ENCODE results near the gene SLC16A8. TPM values are rescaled to one million over a fixed set of nuclear protein-coding genes. Genes with fewer than 3 reads are reported as not detected.
A peak's percentile ranks its signal among the peaks of the same experiment; 100 is the strongest.

The SLC16A8 gene
- total and polyA plus RNA-seq, 9 of the 15 experiments (the other 6 are each of a cell fraction or from before 2014, with no cell fraction given): not detected

DNA sequence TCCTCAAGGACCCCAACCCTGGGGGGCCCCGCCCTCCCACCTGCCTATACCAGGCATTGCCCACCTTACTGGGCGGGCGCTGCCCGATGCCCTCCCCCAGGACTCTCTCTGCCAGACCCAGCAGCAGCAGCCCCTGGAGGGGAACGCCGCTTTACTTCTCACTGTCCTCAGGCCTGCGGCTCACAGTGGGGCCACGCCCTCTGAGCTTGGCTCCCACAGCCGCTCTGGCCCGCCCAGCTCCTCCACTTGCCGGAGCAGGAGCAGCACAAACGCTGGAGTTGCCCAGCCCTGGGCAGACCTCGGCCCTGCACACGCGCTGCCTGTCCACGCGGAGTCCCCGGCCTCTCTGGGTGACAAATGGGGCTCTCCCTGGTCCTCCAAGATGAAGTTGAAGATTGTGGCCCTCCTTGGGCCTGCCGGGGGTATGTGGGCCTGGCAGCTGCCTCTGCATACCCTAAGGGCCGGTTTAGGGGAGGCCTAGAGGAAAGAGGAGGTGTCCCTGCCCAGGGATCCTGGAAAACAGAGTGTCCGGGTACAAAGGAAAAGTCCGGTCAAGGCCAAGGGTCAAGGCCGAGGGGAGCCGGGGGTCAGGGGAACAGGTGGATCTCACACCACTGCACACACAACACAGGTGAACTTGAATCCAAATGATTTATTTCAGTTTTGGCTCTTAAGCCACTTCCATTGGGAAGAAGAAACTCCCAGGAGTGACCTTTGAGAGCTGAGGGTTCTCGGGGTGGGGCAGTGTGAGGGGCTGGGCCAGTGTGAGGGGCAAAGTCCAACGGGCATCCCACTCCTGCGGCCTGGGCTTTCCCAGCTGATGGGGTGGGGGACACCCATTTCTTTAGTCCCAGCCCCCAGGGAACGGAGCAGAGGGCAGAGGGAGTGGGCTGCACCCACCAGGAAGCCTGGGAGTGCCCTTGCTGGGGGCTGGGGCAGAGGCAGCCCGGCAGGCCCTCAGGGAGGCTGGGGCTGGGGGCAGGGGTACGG lies 27.2 kb upstream of the SLC16A8 start:
- BruUV-seq (replicated peaks): no TSS peak
- intact Hi-C loops (cut with micrococcal nuclease): loop anchor here (10.0 kb wide), 1 partner anchor 94 kb away; the partner anchor contains the start of gene MAFF
- no peak overlapping the region for H3K27ac ChIP-seq (ENCODE audit: extremely low read depth, low read depth, low read length)
- 50% methylated on average over 16 of the region's 30 CpGs for WGBS (ENCODE audit: insufficient coverage, low coverage, missing lambda C conversion rate)
- no peak overlapping the region for H2AFZ ChIP-seq (ENCODE audit: low read depth, low read length)
- no peaks in the 10 kb centered on the region for H3K9me1 ChIP-seq (ENCODE audit: control insufficient read depth, insufficient read depth, low read length)
- in situ Hi-C loops (cut with MboI): no loop called here
- H3K9ac ChIP-seq (ENCODE audit: insufficient read depth in 1 of 2, low read depth in 2 of 2, low read length in 2 of 2): peak overlapping the region in 1 of 2 experiments; percentile 43; a peak in 1 of 4 replicates
- H4K20me1 ChIP-seq (replicated peaks; ENCODE audit: control insufficient read depth, insufficient read depth, low read length): no peaks in the 10 kb centered on the region
- H3K9me3 ChIP-seq (replicated peaks; ENCODE audit: control insufficient read depth, insufficient read depth, low read depth, low read length): no peaks in the 10 kb centered on the region
- TF ChIP-seq, protein P1, sequence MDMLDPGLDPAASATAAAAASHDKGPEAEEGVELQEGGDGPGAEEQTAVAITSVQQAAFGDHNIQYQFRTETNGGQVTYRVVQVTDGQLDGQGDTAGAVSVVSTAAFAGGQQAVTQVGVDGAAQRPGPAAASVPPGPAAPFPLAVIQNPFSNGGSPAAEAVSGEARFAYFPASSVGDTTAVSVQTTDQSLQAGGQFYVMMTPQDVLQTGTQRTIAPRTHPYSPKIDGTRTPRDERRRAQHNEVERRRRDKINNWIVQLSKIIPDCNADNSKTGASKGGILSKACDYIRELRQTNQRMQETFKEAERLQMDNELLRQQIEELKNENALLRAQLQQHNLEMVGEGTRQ (CRISPR knock-in tag; IDR thresholded peaks at IDR 0.05): no peak
- TF ChIP-seq ZNF217 (CRISPR knock-in tag; IDR thresholded peaks at IDR 0.05) (no peak), RCOR1 (IDR thresholded peaks at IDR 0.05; ENCODE audit: borderline replicate concordance in 1 of 2, low read depth in 2 of 2, low read length in 2 of 2) (no peak), POLR2G (IDR thresholded peaks at IDR 0.05; ENCODE audit: low read depth, low read length) (0 out of 2 replicates have a peak, but pooled peaks have one; percentile 11), NRF1 (conservative IDR thresholded peaks at IDR 0.05 in 1 of 2, IDR thresholded peaks at IDR 0.05 in 1 of 2) (peak; percentile 16 to 30; a peak in 2 of 4 replicates)
- H3K4me1 ChIP-seq (replicated peaks in 1 of 2; ENCODE audit: control insufficient read depth in 2 of 2, insufficient read depth in 2 of 2, low read length in 2 of 2): peaks cover 0 to 42% of the 10 kb centered on the region in 2 experiments; a peak in 2 of 5 replicates
- CTCF ChIA-PET (ENCODE audit: low intra/inter-chr PET ratio): no interaction called here
- POLR2A ChIA-PET: interaction anchor here (0.6 to 1.0 kb wide), 3 partner anchors 112 to 782 kb away, joined by 3 to 4 read pairs (median 3); no protein-coding TSS in a partner anchor
- no peaks in the 10 kb centered on the region for H3K79me2 ChIP-seq (ENCODE audit: control insufficient read depth, insufficient read depth, low read length)
- FAIRE-seq (no peak), DNase-seq (ENCODE audit: extremely low read depth in 1 of 4, low spot score in 3 of 4) (peak in 3 of 4 experiments; percentile 29 to 47 (median 43)), ATAC-seq (peak; percentile 68)
- H3K4me3 ChIP-seq: no peak overlapping the region
- no peaks in the 10 kb centered on the region for H3K27me3 ChIP-seq (ENCODE audit: control insufficient read depth in 2 of 2, insufficient read depth in 2 of 2, low read length in 2 of 2)
- no peak overlapping the region for H3K4me2 ChIP-seq (ENCODE audit: insufficient read depth, low read length)
- no peaks in the 10 kb centered on the region for H3K36me3 ChIP-seq (ENCODE audit: control insufficient read depth, insufficient read depth, low read length)
